GM23248 (cell line): Measurements from ENCODE around the gene TBC1D24.

ENCODE experiments used
- EZH2 ChIP-seq: fragments of 200-600 bp; sonication (generic); IDR thresholded peaks from 2 replicates; pipeline ENCODE4 v1.6.1; 2018; ENCODE audit warnings: antibody characterized with exemption, mild to moderate bottlenecking; ENCODE audit not compliant: insufficient read depth, poor library complexity, severe bottlenecking
- EZH2phosphoT487 ChIP-seq: fragments of 200-600 bp; sonication (generic); IDR thresholded peaks from 2 replicates; pipeline ENCODE4 v1.6.1; 2018; ENCODE audit warnings: antibody characterized with exemption, moderate library complexity, mild to moderate bottlenecking, low read depth; ENCODE audit not compliant: insufficient read depth

DNA sequence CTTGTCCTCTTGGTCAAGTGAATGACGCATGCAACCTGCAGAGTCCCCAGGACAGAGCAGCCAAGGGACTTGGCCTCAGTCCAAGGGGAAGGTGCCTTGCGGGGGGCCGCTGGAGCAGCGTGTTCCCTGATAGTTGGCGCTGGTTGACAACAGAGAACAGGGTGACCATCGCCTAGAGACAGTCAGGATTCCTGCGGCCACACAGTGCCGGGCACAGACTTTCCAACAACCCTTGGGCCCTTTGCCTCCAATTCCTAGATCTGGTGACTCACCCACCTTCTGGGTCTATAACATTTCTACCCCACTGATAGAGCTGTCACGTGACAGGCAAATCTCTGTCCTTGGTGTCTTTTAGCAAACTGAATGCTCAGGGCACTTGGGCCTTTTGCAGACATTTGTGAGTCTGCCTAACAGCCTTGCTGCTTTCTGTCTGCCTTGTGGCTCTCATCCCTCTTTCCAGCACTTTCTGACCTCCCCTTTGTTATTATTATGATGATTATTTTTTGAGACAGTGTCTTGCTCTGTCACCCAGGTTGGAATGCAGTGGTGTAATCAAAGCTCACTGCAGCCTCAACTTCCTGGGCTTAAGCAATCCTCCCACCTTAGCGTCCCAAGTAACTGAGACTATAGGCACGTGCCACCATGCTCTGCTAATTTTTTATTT, 26.9 kb upstream of the TBC1D24 start:
- TF ChIP-seq EZH2 (no peak), EZH2phosphoT487 (no peak)
